K562 (cell line): ENCODE measurements around the gene ATXN1. TPM values are rescaled to one million over a fixed set of nuclear protein-coding genes. Genes with fewer than 3 reads are reported as not detected.

ENCODE experiments used
- BCL6 ChIP-seq: fragments of 250-450 bp; sonication (Bioruptor Pico); IDR thresholded peaks from 2 replicates; pipeline ENCODE4 v1.4.0; 2020
- CGGBP1 ChIP-seq: fragments of 250-450 bp; sonication (Bioruptor Pico); IDR thresholded peaks from 2 replicates; pipeline ENCODE4 v1.9.0; 2021; ENCODE audit warnings: mild to moderate bottlenecking
- CHCHD3 ChIP-seq: fragments of 250-450 bp; sonication (Bioruptor Pico); IDR thresholded peaks from 2 replicates; pipeline ENCODE4 v2.1.2; 2022; ENCODE audit warnings: mild to moderate bottlenecking
- ETV5 ChIP-seq: sonication (generic); formaldehyde crosslinking; IDR thresholded peaks from 2 replicates; pipeline ENCODE4 v1.4.0; 2020; ENCODE audit warnings: low read depth, mild to moderate bottlenecking, missing genetic modification reagents
- KDM5B ChIP-seq: fragments of 200-600 bp; sonication (generic); IDR thresholded peaks from 2 replicates; pipeline ENCODE4 v1.6.1; 2012; ENCODE audit warnings: low read depth, mild to moderate bottlenecking, moderate library complexity, low read length, control low read depth, inconsistent platforms; ENCODE audit not compliant: insufficient replicate concordance
- MEF2A ChIP-seq: IDR thresholded peaks from 2 replicates; pipeline ENCODE4 v1.6.1; 2011; ENCODE audit warnings: low read depth, mild to moderate bottlenecking, low read length, moderate library complexity; ENCODE audit not compliant: control insufficient read depth
- NEUROD1 ChIP-seq: fragments of 150-350 bp; IDR thresholded peaks from 2 replicates; pipeline ENCODE4 v1.6.1; 2014; ENCODE audit warnings: borderline replicate concordance, low read length, low read depth; ENCODE audit not compliant: partially characterized antibody
- ZNF561 ChIP-seq: fragments of 450-650 bp; formaldehyde crosslinking; conservative IDR thresholded peaks from 2 replicates; pipeline ENCODE4 v1.4.0; 2020; ENCODE audit warnings: mild to moderate bottlenecking, moderate library complexity
- ZNF592 ChIP-seq: fragments of 450-650 bp; IDR thresholded peaks from 2 replicates; pipeline ENCODE4 v1.6.1; 2017; ENCODE audit warnings: antibody characterized with exemption, mild to moderate bottlenecking
- ZNF77 ChIP-seq: fragments of 250-450 bp; sonication (Bioruptor Pico); IDR thresholded peaks from 2 replicates; pipeline ENCODE4 v1.5.0; 2020
- ZZZ3 ChIP-seq: fragments of 450-650 bp; IDR thresholded peaks from 2 replicates; pipeline ENCODE4 v1.6.1; 2016; ENCODE audit warnings: antibody characterized with exemption, mild to moderate bottlenecking, moderate library complexity
- polyA plus RNA-seq, 8 experiments: library from polyadenylated mRNA; depleted of rRNA in 4 of 8; stranded (reverse) in 5 of 8; unstranded in 3 of 8; fragments of >200 nt; fragmentation: Nextera tagmentation in 2 of 8; fragmentation: Illumina TruSeq in 1 of 8; extraction: Ambion mirVana in 2 of 8; extraction: Trizol in 1 of 8; gene quantifications; 2 replicates each; pipeline versions ENCODE4 v1.2.1 to v1.2.3, GENCODE V29; 2011 to 2014; ENCODE audit warnings: inconsistent platforms in 1 of 8, missing spikeins in 1 of 8
- total RNA-seq, 7 experiments: library from RNA; depleted of rRNA in 6 of 7; stranded (reverse); fragments of >200 nt in 6 of 7; fragmentation: Illumina TruSeq in 2 of 7; extraction: Trizol in 2 of 7; gene quantifications; 2 replicates each; pipeline versions ENCODE4 v1.2.1 to v1.2.3, GENCODE V29; 2011 to 2021; ENCODE audit warnings: low replicate concordance in 1 of 7
- TF ChIP-seq, protein P1 (sequence below): fragments of 250-450 bp; sonication (Bioruptor Pico); IDR thresholded peaks from 2 replicates; pipeline ENCODE4 v1.5.0; 2021

The ATXN1 gene
- total and polyA plus RNA-seq, 9 of the 15 experiments (the other 6 are each of a cell fraction or from before 2014, with no cell fraction given) = under 0.01 to 1.2 (median 0.58) TPM

GRCh38 chr6:16270178-16270794 lies 491.0 kb downstream of the ATXN1 start (continued):
- TF ChIP-seq CGGBP1 (CRISPR knock-in tag) = no peak
- no peak for TF ChIP-seq ZZZ3
- no peak for TF ChIP-seq ZNF561 (CRISPR knock-in tag)
- no peak for TF ChIP-seq BCL6
- TF ChIP-seq ZNF77 (CRISPR knock-in tag) = no peak; the same call in 1 of the 2 replicates
- peak; percentile 54; the same call in 1 of the 2 replicates for TF ChIP-seq MEF2A
- peak; percentile 99 for TF ChIP-seq ETV5 (CRISPR knock-in tag)
- TF ChIP-seq KDM5B = no peak
- TF ChIP-seq ZNF592 = peak; percentile 98
- TF ChIP-seq CHCHD3 (CRISPR knock-in tag) = no peak
- TF ChIP-seq NEUROD1 = peak; percentile 79
- TF ChIP-seq, protein P1, sequence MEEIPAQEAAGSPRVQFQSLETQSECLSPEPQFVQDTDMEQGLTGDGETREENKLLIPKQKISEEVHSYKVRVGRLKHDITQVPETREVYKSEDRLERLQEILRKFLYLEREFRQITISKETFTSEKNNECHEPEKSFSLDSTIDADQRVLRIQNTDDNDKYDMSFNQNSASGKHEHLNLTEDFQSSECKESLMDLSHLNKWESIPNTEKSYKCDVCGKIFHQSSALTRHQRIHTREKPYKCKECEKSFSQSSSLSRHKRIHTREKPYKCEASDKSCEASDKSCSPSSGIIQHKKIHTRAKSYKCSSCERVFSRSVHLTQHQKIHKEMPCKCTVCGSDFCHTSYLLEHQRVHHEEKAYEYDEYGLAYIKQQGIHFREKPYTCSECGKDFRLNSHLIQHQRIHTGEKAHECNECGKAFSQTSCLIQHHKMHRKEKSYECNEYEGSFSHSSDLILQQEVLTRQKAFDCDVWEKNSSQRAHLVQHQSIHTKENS (CRISPR knock-in tag) = no peak
